ENCODE results near the gene CERS3. TPM values are rescaled to one million over a fixed set of nuclear protein-coding genes. Genes with fewer than 3 reads are reported as not detected.

Gene CERS3
- total RNA-seq, 1 experiment from 2014 or later, result not detected

GRCh38 chr15:100466073-100466472 lies 62.7 kb downstream of the CERS3 start:
- H3K27me3 ChIP-seq (ENCODE audit: control insufficient read depth, insufficient read depth, low read length), result no peaks in the 10 kb centered on the region
- intact Hi-C loops (cut with micrococcal nuclease; ENCODE audit: unreplicated experiment) (no loop called here), in situ Hi-C loops (cut with HindIII; ENCODE audit: low pct_unique_long_range_greater_than_20kb, low sequenced_read_pairs) (no loop called here)
- no peak overlapping the region for H3K4me3 ChIP-seq (ENCODE audit: low read depth in 2 of 2, low read length in 2 of 2)
- CTCF ChIA-PET, result no interaction called here
- ATAC-seq (no peak), DNase-seq (ENCODE audit: low read depth, low spot score) (no peak)
- H3K36me3 ChIP-seq (ENCODE audit: control insufficient read depth, insufficient read depth, low read length), result no peaks in the 10 kb centered on the region
- H3K27ac ChIP-seq (ENCODE audit: low read length), result no peak overlapping the region
- H3K4me1 ChIP-seq (ENCODE audit: control insufficient read depth, insufficient read depth, low read length), result no peaks in the 10 kb centered on the region
- no peaks in the 10 kb centered on the region for H3K9me3 ChIP-seq (ENCODE audit: control insufficient read depth, insufficient read depth, low read depth, low read length)
- no TSS peak for BruUV-seq (replicated peaks)
- POLR2A ChIA-PET, result no interaction called here
- TF ChIP-seq REST (IDR thresholded peaks at IDR 0.05; ENCODE audit: insufficient read depth in 1 of 2, low read depth in 2 of 2, low read length in 1 of 2) (no peak), CTCF (IDR thresholded peaks at IDR 0.05) (no peak), SIN3A (IDR thresholded peaks at IDR 0.05; ENCODE audit: borderline replicate concordance, insufficient read depth, low read depth, low read length) (no peak)

- no peaks in the 10 kb centered on the region for H3K27me3 ChIP-seq (ENCODE audit: control insufficient read depth, insufficient read depth, low read length)
- in situ Hi-C loops (cut with HindIII; ENCODE audit: low pct_unique_long_range_greater_than_20kb, low sequenced_read_pairs), result no loop called here
- H3K36me3 ChIP-seq (ENCODE audit: control insufficient read depth, insufficient read depth, low read length), result no peaks in the 10 kb centered on the region
- ChIA-PET POLR2A (interaction anchor here (0.6 kb wide), 1 partner anchor 303 kb away, joined by 3 read pairs; no protein-coding TSS in a partner anchor), CTCF (no interaction called here)
- H3K4me1 ChIP-seq (ENCODE audit: control insufficient read depth, insufficient read depth, low read length), result no peaks in the 10 kb centered on the region
- intact Hi-C loops (cut with micrococcal nuclease; ENCODE audit: unreplicated experiment), result no loop called here
- TF ChIP-seq POLR2AphosphoS5 (IDR thresholded peaks at IDR 0.05; ENCODE audit: low read depth, low read length), result no peak
- no peak for TF ChIP-seq REST (IDR thresholded peaks at IDR 0.05; ENCODE audit: insufficient read depth in 1 of 2, low read depth in 2 of 2, low read length in 1 of 2)
- TF ChIP-seq SIN3A (IDR thresholded peaks at IDR 0.05; ENCODE audit: borderline replicate concordance, insufficient read depth, low read depth, low read length), result no peak
- no peak for TF ChIP-seq CTCF (IDR thresholded peaks at IDR 0.05)
- no peak overlapping the region for H3K27ac ChIP-seq (ENCODE audit: low read length)
- BruUV-seq (replicated peaks), result no TSS peak
- DNase-seq (ENCODE audit: low read depth, low spot score) (no peak), ATAC-seq (no peak)
- no peak overlapping the region for H3K4me3 ChIP-seq (ENCODE audit: low read depth in 2 of 2, low read length in 2 of 2)
- H3K9me3 ChIP-seq (ENCODE audit: control insufficient read depth, insufficient read depth, low read depth, low read length), result no peaks in the 10 kb centered on the region
Measured at GRCh38 chr15:100464888-100465287, 63.9 kb downstream of the CERS3 start.

Data from Panc1 (cell line).